ENCODE data around the gene ELMO1. TPM values are rescaled to one million over a fixed set of nuclear protein-coding genes. Genes with fewer than 3 reads are reported as not detected.

The ELMO1 gene
- total RNA-seq, 1 donor from 2014 or later = 68.1 TPM

- FAIRE-seq (no peak), DNase-seq (ENCODE audit: low spot score in 2 of 2) (no peak)
These were observed 400.0 kb downstream of the ELMO1 start for GRCh38 chr7:37048674-37049073.

- FAIRE-seq (no peak), DNase-seq (ENCODE audit: low spot score in 2 of 2) (no peak)
These were observed 401.4 kb downstream of the ELMO1 start for GRCh38 chr7:37047260-37047659.

- DNase-seq (ENCODE audit: low spot score in 2 of 2) = no peak
- no peak for FAIRE-seq
These were observed 402.1 kb downstream of the ELMO1 start for GRCh38 chr7:37046531-37047079.

DNA sequence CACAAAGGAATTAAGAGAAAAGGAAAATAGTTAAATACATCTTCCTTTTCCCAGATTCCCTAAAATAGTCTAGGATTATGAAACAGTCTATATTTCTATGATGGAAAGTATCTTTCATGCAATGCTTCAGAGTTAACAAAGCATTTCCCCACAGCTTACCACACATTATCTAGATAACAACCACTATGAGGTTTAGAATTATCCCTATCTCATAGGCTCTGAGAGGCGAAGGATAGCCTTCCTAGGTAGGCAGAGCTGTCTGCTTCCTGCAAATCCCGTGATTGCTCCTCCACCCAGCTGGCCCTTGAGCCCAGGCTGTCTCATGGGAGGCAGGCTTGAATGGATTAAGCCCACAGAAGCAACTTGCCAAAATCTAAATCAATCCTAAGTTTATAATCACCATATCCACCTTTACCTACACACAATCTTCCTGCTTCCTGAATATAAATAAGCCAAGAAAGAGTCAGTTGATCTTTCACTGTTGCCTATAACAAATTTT, 402.9 kb downstream of the ELMO1 start:
- DNase-seq (ENCODE audit: low spot score in 2 of 2) = no peak

GRCh38 chr7:37041461-37041860, 407.2 kb downstream of the ELMO1 start:
- DNase-seq (ENCODE audit: low spot score in 2 of 2) (no peak), FAIRE-seq (no peak)

More for the DNA sequence above, 402.9 kb downstream of the ELMO1 start:
- FAIRE-seq = no peak

DNA sequence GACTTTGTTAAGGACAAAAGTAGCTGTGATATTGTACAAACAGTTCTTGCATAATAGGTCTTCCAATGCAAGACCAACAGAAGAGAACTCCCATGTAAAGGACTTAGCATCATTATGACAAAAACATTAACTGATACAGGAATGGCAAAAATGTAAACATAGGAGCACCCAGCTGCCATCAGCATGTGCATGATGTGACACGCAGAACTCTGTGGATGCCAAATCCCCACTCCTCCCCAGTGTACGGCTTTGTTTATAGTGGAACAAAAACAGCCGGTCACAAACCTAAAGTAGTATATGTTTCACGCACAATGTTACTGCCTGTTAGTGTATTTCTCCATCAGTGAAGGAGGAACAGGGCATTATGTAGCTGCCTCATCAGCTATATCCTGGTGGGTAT, 408.3 kb downstream of the ELMO1 start:
- FAIRE-seq (no peak), DNase-seq (ENCODE audit: low spot score in 2 of 2) (no peak)

- no peak for FAIRE-seq
- DNase-seq (ENCODE audit: low spot score in 2 of 2) = no peak
These were observed 409.4 kb downstream of the ELMO1 start for GRCh38 chr7:37039131-37039749.

GRCh38 chr7:37038706-37039105, 410.0 kb downstream of the ELMO1 start:
- DNase-seq (ENCODE audit: low spot score in 2 of 2) (no peak), FAIRE-seq (no peak)

DNA sequence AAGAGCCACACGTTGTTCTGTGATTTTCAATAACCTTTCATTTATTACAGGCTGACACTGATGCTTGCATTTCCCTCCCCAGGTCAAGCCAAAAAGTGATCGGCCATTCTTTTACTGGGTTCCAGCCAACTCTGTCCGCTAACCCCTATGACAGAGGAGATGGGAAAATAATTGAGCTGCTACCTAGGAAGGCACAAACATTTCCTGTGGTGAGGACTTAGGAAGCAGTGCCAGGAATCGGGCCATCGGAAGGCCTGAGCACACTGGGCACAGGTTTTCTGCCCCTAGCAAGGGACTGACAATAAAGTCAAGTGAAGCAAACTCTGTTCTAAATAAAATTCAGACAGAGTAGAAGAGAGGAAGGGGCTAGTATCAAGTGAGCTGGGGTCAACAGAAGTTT, 411.4 kb downstream of the ELMO1 start:
- DNase-seq (ENCODE audit: low spot score in 2 of 2) (no peak), FAIRE-seq (no peak)

DNA sequence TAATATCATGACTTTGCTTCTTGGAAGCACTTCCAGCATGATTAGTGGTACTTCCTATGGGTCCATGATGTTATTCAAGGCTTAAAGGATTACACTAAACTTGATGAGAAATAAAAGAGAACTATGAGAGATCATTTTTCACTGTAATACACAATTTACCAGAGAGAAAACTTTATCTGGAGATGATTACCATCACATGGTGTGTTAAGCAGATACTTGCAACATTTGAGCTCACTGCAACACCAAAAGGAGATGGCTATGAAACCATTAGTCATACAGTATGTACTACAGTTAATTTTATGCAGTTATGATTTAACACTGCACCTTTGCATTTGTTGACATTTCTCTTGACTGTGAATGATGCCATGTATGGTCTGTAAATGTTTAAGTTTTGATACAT, 413.0 kb downstream of the ELMO1 start:
- DNase-seq (ENCODE audit: low spot score in 2 of 2) (no peak), FAIRE-seq (no peak)

DNA sequence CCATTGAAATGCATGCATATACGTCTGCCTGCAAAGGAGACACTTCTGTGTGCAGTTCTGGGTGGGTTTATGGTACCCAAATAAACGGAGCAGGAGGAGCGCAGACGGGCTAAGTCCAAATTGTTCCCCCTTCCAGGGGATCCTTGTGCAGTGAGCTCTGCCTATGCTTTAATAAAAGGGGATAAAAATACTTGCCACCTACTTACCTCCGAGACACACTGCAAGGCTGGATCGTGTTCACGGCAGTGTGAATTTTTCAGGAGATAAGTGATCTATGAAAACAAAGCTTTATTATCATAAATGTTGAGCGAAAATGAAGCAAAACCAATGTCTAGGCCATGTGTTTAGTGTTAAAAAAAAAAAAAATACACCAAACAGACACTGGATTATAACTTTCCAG, 415.5 kb downstream of the ELMO1 start:
- DNase-seq (ENCODE audit: low spot score in 2 of 2) (no peak), FAIRE-seq (no peak)

DNA sequence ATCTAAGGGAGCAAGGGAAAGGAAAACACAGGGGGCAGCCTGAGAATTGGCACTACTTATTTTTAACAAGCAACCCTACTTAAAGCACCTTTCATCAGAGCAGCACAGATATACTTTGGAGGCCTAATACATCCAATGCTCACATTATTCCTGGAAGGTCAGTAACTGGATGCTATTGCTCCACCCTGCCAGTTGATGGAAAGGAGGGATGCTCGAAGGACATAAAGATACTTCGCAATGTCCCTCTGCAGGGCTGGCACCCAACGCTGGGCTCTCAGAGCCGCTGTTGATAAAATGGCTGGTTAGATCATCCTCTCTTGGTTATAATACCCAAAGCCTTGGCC, 416.4 kb downstream of the ELMO1 start:
- FAIRE-seq = no peak

DNA sequence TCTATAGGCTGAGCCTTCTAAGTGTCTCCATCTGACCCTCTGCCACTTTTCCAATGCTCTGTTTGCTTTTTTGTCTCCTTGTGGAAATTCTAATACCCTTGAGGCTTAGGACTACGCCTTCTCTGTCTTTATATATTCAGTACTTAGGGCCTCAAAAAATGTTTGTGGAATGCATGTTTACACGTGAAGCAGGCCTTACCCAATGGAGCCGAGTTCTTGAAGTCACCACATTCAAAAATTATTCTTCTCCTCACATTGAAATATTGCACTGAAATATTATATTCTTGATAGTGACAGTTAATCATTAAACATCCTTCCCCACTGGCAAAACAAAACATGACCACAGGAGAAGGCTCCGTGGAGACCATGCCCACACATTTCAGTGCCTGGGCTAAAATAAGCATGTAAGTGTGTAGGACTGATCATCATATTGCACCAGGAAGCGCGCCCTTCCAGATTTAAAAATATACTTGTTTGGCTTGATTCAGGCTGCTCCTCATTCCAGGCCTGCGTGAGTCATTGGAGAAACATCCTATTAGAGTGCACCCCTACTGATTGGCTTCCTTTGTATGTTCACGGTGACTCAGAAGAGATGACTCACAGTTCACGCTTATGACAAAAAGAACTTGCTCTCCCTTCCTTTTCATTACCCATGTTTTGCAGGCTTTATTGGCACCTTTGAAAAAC, 416.9 kb downstream of the ELMO1 start:
- peak; percentile 10 to 48 for DNase-seq (ENCODE audit: low spot score in 2 of 2)
- peak; percentile 17 for FAIRE-seq

More for the DNA sequence above, 416.4 kb downstream of the ELMO1 start:
- DNase-seq (ENCODE audit: low spot score in 2 of 2) = no peak

GRCh38 chr7:37028909-37029440, 419.7 kb downstream of the ELMO1 start:
- DNase-seq (ENCODE audit: low spot score in 2 of 2) = no peak
- no peak for FAIRE-seq

GRCh38 chr7:37027557-37028341, 420.9 kb downstream of the ELMO1 start:
- no peak for DNase-seq (ENCODE audit: low spot score in 2 of 2)
- no peak for FAIRE-seq

- FAIRE-seq = no peak
- no peak for DNase-seq (ENCODE audit: low spot score in 2 of 2)
These were observed 421.6 kb downstream of the ELMO1 start for GRCh38 chr7:37027104-37027503.

DNA sequence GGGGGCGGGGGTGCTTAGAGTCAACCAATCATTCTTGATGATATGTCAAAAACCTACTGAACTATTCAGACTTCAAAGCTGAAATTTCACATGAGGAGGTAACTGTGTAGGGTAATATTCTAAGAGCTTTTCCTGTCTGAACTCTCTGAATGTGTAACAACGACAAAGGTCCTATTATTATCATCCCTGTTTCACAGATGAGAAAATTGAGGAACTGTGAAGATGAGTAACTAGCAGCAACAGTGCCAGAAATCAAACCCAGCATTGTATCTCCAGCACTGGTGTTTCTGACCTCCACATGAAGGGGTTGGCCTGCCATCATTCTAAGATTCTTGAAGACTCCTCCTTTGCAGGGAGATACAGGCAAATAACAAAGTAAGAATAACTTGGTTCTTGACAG, 429.7 kb downstream of the ELMO1 start:
- no peak for DNase-seq (ENCODE audit: low spot score in 2 of 2)
- FAIRE-seq = no peak

DNA sequence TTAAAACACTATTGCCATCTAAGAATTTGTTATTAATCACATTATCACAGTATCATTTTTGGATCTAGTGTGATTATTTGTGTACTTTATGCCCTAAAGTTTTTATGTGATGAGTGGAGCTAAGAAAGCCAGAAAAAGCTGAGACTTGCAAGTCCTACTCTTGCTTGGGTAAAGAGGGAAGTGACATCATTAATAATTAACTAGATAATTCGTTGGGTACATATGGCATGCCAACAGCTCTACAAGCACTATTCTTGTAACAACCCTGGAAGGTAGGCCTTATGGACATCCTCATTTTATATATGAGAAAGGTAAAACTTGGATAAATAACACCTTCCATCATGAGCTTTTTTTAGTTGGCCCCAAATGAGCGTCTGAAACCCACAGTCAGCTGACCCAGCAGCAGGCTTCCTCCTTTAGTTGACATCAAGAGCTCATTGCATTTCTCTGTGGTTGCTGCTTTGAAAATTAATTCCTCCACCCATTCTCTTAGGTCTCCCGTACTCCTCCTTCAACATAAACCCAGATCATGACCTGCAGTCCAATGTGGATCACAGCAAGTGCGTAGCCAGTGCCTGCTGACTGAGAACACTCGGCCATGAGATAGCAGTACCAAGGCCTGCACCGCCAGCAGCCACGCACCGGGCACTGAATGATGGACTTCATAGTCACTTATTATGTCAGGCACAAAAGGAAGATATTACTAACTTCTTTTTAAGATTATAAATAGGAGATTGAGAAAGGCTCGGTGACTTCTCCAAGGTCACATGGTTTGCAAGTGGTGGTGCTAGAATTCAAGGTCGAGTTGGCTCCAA, 432.4 kb downstream of the ELMO1 start:
- DNase-seq (ENCODE audit: low spot score in 2 of 2) (no peak), FAIRE-seq (no peak)

DNA sequence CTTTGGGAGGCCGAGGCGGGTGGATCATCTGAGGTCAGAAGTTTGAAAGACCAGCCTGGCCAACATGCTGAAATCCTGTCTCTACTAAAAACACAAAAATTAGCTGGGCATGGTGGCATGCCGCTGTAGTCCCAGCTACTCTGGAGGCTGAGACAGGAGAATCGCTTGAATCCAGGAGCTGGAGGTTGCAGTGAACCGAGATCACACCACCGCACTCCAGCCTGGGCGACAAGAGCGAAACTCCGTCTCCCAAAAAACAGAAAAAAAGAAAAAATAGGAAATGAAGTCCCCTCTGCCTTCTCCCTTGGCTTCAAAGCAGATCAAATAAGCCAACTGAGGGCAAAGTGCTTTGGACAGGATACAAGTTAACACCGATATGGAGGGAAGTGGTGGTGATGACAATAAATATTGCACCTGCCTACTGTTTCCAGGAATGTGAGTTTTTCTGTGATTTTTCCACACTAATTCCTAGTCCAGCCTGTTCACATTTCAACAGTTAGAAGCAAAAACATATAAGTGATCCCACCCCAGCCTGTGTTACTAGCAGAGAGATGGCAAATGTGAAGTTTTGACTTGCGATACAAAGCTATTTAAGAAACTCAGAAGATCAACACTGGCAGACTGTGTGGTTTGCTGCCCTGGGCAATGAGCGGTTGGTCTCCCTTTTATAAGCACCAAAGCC, 433.2 kb downstream of the ELMO1 start:
- DNase-seq (ENCODE audit: low spot score in 2 of 2) (no peak), FAIRE-seq (no peak)

GRCh38 chr7:37013771-37014170, 434.9 kb downstream of the ELMO1 start:
- DNase-seq (ENCODE audit: low spot score in 2 of 2) = no peak
- no peak for FAIRE-seq

All from frontal cortex (tissue), 4 donors.